ENCODE results near the gene FAM240B.

Gene FAM240B

DNA sequence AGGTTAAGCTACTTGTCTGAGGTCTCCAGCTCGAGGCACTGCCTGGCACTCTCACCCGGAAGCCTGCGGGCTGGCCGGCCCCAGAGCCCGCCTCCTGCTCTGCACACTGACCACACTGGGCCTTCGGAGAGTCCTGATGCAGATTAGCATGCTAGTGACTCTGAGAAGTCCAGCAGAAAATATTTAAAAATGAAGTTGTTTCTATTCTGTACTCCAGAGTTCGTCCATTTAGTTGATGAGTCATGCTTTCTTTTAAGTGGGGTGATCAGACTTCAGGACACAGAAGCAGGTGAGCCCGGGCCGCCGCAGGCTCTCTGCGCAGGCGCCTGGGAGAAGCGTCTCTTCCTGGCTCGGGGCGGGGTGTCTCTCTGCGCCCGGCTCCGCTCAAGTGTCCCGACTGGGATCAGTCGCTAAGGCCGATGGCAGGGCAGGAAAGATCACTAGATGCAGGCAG lies 32.5 kb downstream of the FAM240B start:
- no peak overlapping the region for H3K4ac ChIP-seq (ENCODE audit: low read depth, low read length)
- no peak overlapping the region for H4K12ac ChIP-seq (ENCODE audit: low read depth, low read length)
- H3K4me1 ChIP-seq (ENCODE audit: control insufficient read depth in 1 of 2, insufficient read depth in 2 of 2, low read length in 2 of 2): peaks cover 22 to 34% of the 10 kb centered on the region in 2 experiments
- H3K79me2 ChIP-seq (ENCODE audit: control insufficient read depth, insufficient read depth, low read length, poor library complexity): no peaks in the 10 kb centered on the region
- H2BK5ac ChIP-seq (ENCODE audit: low read depth, low read length, poor library complexity): peak overlapping the region; percentile 36
- no peak overlapping the region for H3K18ac ChIP-seq (ENCODE audit: low read length)
- no peaks in the 10 kb centered on the region for H3K9me3 ChIP-seq (ENCODE audit: insufficient read depth, low read depth, low read length)
- H4K8ac ChIP-seq (ENCODE audit: low read depth, low read length): peak overlapping the region; percentile 62
- peaks cover 16% of the 10 kb centered on the region for H3K79me1 ChIP-seq (ENCODE audit: low read length)
- no peak overlapping the region for H4K91ac ChIP-seq (ENCODE audit: low read depth, low read length)
- H3K4me2 ChIP-seq (ENCODE audit: low read length): no peak overlapping the region
- no peaks in the 10 kb centered on the region for H3K27me3 ChIP-seq (ENCODE audit: insufficient read depth, low read length)
- peak overlapping the region; percentile 68 for H2BK12ac ChIP-seq (ENCODE audit: low read length)
- no peaks in the 10 kb centered on the region for H3K36me3 ChIP-seq (ENCODE audit: control insufficient read depth in 1 of 2, insufficient read depth in 2 of 2, low read length in 2 of 2)
- no peak overlapping the region for H3K23ac ChIP-seq (ENCODE audit: low read length)
- H2AFZ ChIP-seq (ENCODE audit: insufficient read depth, low read length, poor library complexity): no peak overlapping the region
- H3K4me3 ChIP-seq (ENCODE audit: low read depth, low read length): no peak overlapping the region
- peak overlapping the region; percentile 14 for H2BK120ac ChIP-seq (ENCODE audit: insufficient read depth, low read length, poor library complexity)
- no peak overlapping the region for H3K9ac ChIP-seq (ENCODE audit: low read length)
- no peak overlapping the region for H2AK5ac ChIP-seq (ENCODE audit: low read length)
- H3K27ac ChIP-seq (ENCODE audit: low read depth, low read length): peak overlapping the region; percentile 29
- no CpG with 5 or more reads among the region's 21 CpGs for WGBS (ENCODE audit: extremely low coverage, insufficient coverage, insufficient read length)
- peak overlapping the region; percentile 10 for H3K14ac ChIP-seq (ENCODE audit: low read length)
- DNase-seq: peak in 1 of 2 donors; percentile 60

DNA sequence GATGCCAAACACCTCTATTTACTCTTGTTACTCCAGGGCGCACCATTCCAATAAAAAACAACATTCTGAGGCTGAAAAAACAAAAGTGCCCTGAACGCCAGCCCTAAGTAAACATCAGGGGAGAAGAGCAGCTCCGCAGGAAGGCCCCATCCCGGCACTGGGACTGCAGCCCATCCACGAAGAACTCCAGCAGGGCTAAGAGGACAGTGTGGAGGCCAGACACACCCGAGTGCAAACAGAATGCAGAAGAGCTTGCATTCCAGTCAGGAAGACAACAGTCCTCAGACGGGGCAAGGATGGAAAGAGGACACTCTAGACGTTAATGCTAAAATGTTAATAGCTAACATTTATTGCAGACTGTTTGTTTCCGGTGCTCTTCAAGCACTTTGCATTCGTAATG lies 33.0 kb downstream of the FAM240B start:
- no peaks in the 10 kb centered on the region for H3K9me3 ChIP-seq (ENCODE audit: insufficient read depth, low read depth, low read length)
- peak overlapping the region; percentile 73 for H2BK12ac ChIP-seq (ENCODE audit: low read length)
- peaks cover 26 to 37% of the 10 kb centered on the region in 2 experiments for H3K4me1 ChIP-seq (ENCODE audit: control insufficient read depth in 1 of 2, insufficient read depth in 2 of 2, low read length in 2 of 2)
- H3K14ac ChIP-seq (ENCODE audit: low read length): no peak overlapping the region
- H3K4me3 ChIP-seq (ENCODE audit: low read depth, low read length): no peak overlapping the region
- H4K12ac ChIP-seq (ENCODE audit: low read depth, low read length): no peak overlapping the region
- H4K8ac ChIP-seq (ENCODE audit: low read depth, low read length): no peak overlapping the region
- no peak overlapping the region for H3K9ac ChIP-seq (ENCODE audit: low read length)
- H3K27me3 ChIP-seq (ENCODE audit: insufficient read depth, low read length): no peaks in the 10 kb centered on the region
- H3K23ac ChIP-seq (ENCODE audit: low read length): no peak overlapping the region
- H2AFZ ChIP-seq (ENCODE audit: insufficient read depth, low read length, poor library complexity): no peak overlapping the region
- no peaks in the 10 kb centered on the region for H3K36me3 ChIP-seq (ENCODE audit: control insufficient read depth in 1 of 2, insufficient read depth in 2 of 2, low read length in 2 of 2)
- H2AK5ac ChIP-seq (ENCODE audit: low read length): no peak overlapping the region
- no peak overlapping the region for H3K18ac ChIP-seq (ENCODE audit: low read length)
- peak overlapping the region; percentile 9 for H3K27ac ChIP-seq (ENCODE audit: low read depth, low read length)
- peak overlapping the region; percentile 59 for H4K91ac ChIP-seq (ENCODE audit: low read depth, low read length)
- no peak overlapping the region for H2BK5ac ChIP-seq (ENCODE audit: low read depth, low read length, poor library complexity)
- H3K79me2 ChIP-seq (ENCODE audit: control insufficient read depth, insufficient read depth, low read length, poor library complexity): no peaks in the 10 kb centered on the region
- H3K4me2 ChIP-seq (ENCODE audit: low read length): no peak overlapping the region
- H2BK120ac ChIP-seq (ENCODE audit: insufficient read depth, low read length, poor library complexity): peak overlapping the region; percentile 43
- peaks cover 19% of the 10 kb centered on the region for H3K79me1 ChIP-seq (ENCODE audit: low read length)
- no peak overlapping the region for H3K4ac ChIP-seq (ENCODE audit: low read depth, low read length)
- DNase-seq: no peak
- no CpG with 5 or more reads among the region's 10 CpGs for WGBS (ENCODE audit: extremely low coverage, insufficient coverage, insufficient read length)

DNA sequence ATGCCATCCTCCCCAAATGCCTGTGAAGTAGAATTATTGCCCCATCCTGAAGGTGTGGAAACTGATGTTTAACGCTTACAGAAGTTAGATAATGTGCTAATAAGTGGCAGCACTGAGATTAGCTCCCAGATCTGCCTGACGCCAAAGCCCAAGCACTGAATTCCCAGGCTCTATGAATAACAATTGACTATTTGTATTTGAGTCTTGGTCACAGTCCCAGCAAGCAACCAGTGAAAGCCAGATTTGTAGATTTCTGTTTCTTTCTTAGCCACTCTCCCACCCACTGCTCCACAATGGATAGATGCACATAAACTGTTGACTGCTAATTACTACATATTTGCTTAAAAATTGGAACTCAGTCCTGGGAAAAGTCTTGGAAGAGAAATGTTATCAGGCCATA lies 34.4 kb downstream of the FAM240B start:
- Histone ChIP-seq H3K36me3 (ENCODE audit: control insufficient read depth in 1 of 2, insufficient read depth in 2 of 2, low read length in 2 of 2) (no peaks in the 10 kb centered on the region), H2AFZ (ENCODE audit: insufficient read depth, low read length, poor library complexity) (no peak overlapping the region), H3K27me3 (ENCODE audit: insufficient read depth, low read length) (no peaks in the 10 kb centered on the region), H4K12ac (ENCODE audit: low read depth, low read length) (no peak overlapping the region), H3K23ac (ENCODE audit: low read length) (no peak overlapping the region), H2AK5ac (ENCODE audit: low read length) (no peak overlapping the region), H3K9me3 (ENCODE audit: insufficient read depth, low read depth, low read length) (no peaks in the 10 kb centered on the region), H4K91ac (ENCODE audit: low read depth, low read length) (no peak overlapping the region), H2BK5ac (ENCODE audit: low read depth, low read length, poor library complexity) (no peak overlapping the region), H3K4me3 (ENCODE audit: low read depth, low read length) (no peak overlapping the region), H3K79me1 (ENCODE audit: low read length) (peaks cover 26% of the 10 kb centered on the region), H2BK120ac (ENCODE audit: insufficient read depth, low read length, poor library complexity) (no peak overlapping the region), H3K4me1 (ENCODE audit: control insufficient read depth in 1 of 2, insufficient read depth in 2 of 2, low read length in 2 of 2) (peaks cover 28 to 37% of the 10 kb centered on the region in 2 experiments), H3K27ac (ENCODE audit: low read depth, low read length) (no peak overlapping the region), H3K79me2 (ENCODE audit: control insufficient read depth, insufficient read depth, low read length, poor library complexity) (no peaks in the 10 kb centered on the region), H2BK12ac (ENCODE audit: low read length) (no peak overlapping the region), H3K4me2 (ENCODE audit: low read length) (no peak overlapping the region), H4K8ac (ENCODE audit: low read depth, low read length) (no peak overlapping the region), H3K18ac (ENCODE audit: low read length) (no peak overlapping the region), H3K9ac (ENCODE audit: low read length) (no peak overlapping the region), H3K4ac (ENCODE audit: low read depth, low read length) (no peak overlapping the region), H3K14ac (ENCODE audit: low read length) (no peak overlapping the region)
- no CpG with 5 or more reads among the region's 2 CpGs for WGBS (ENCODE audit: extremely low coverage, insufficient coverage, insufficient read length)
- no peak for DNase-seq

DNA sequence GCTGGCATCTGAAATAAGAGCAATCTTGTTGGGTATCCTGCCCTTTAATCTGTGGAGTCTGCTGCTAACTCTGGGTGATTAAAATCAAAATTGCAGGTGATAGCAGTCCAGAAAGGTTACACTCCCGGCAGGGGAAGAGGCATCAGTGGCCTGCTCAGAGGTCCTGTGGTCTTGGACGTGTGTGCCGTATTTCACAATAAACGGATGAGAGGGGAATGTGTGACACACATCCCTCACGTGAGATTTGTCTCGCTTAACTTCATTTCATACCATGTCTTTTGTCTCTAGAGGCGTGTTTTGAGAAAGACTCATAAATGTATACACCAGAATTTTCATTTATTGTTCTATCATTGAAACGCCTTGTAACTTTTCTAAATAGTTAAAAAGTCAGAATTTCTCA lies 36.6 kb downstream of the FAM240B start:
- peak overlapping the region; percentile 81 for H2BK5ac ChIP-seq (ENCODE audit: low read depth, low read length, poor library complexity)

More for the DNA sequence above, 36.6 kb downstream of the FAM240B start:
- Histone ChIP-seq H3K9ac (ENCODE audit: low read length) (no peak overlapping the region), H3K36me3 (ENCODE audit: control insufficient read depth in 1 of 2, insufficient read depth in 2 of 2, low read length in 2 of 2) (no peaks in the 10 kb centered on the region), H3K9me3 (ENCODE audit: insufficient read depth, low read depth, low read length) (no peaks in the 10 kb centered on the region), H2AFZ (ENCODE audit: insufficient read depth, low read length, poor library complexity) (no peak overlapping the region), H3K27ac (ENCODE audit: low read depth, low read length) (peak overlapping the region; percentile 15), H4K12ac (ENCODE audit: low read depth, low read length) (no peak overlapping the region), H4K8ac (ENCODE audit: low read depth, low read length) (no peak overlapping the region), H3K4ac (ENCODE audit: low read depth, low read length) (no peak overlapping the region), H3K27me3 (ENCODE audit: insufficient read depth, low read length) (no peaks in the 10 kb centered on the region), H3K18ac (ENCODE audit: low read length) (no peak overlapping the region), H3K4me2 (ENCODE audit: low read length) (no peak overlapping the region), H3K4me3 (ENCODE audit: low read depth, low read length) (no peak overlapping the region), H3K14ac (ENCODE audit: low read length) (peak overlapping the region; percentile 57), H3K79me1 (ENCODE audit: low read length) (peaks cover 26% of the 10 kb centered on the region), H2AK5ac (ENCODE audit: low read length) (no peak overlapping the region), H2BK12ac (ENCODE audit: low read length) (peak overlapping the region; percentile 90), H2BK120ac (ENCODE audit: insufficient read depth, low read length, poor library complexity) (peak overlapping the region; percentile 16), H3K79me2 (ENCODE audit: control insufficient read depth, insufficient read depth, low read length, poor library complexity) (no peaks in the 10 kb centered on the region), H3K23ac (ENCODE audit: low read length) (no peak overlapping the region), H4K91ac (ENCODE audit: low read depth, low read length) (peak overlapping the region; percentile 71), H3K4me1 (ENCODE audit: control insufficient read depth in 1 of 2, insufficient read depth in 2 of 2, low read length in 2 of 2) (peaks cover 28 to 32% of the 10 kb centered on the region in 2 experiments)
- peak; percentile 42 to 71 for DNase-seq
- no CpG with 5 or more reads among the region's 8 CpGs for WGBS (ENCODE audit: extremely low coverage, insufficient coverage, insufficient read length)

Data from trophoblast cell (in vitro differentiated cells and primary cell).